Hepatocyte (in vitro differentiated cells): Measurements from ENCODE around the gene ARL2. TPM values are rescaled to one million over a fixed set of nuclear protein-coding genes. Genes with fewer than 3 reads are reported as not detected.

Source experiments
- microRNA-seq: library from miRNA; unstranded; fragments of <30 nt; microRNA quantifications from one replicate; pipeline ENCODE4, GENCODE V29; 2017
- polyA plus RNA-seq: library from polyadenylated mRNA; unstranded; fragments of >200 nt; fragmentation: Nextera tagmentation; extraction: Ambion mirVana; gene quantifications from 2 replicates; pipeline ENCODE4 v1.2.1, GENCODE V29; 2016
- small RNA-seq: library from RNA; depleted of rRNA; stranded (forward); fragments of <200 nt; gene quantifications from one replicate; pipeline ENCODE3, GENCODE V24; 2014
- total RNA-seq: library from RNA; depleted of rRNA; stranded (reverse); fragments of >200 nt; gene quantifications from 2 replicates; pipeline ENCODE4 v1.2.3, GENCODE V29; 2014

Gene ARL2
- total and polyA plus RNA-seq, 2 experiments from 2014 or later, result 69.1 to 126 TPM

Small RNA genes lying within 50 kb of the gene (microRNA-seq; reads per million reads assigned to microRNA genes)
- not detected for gene MIR6879

Small RNA genes lying within 50 kb of the gene (small RNA-seq; reads per million reads assigned to genes)
- gene MIR6879 (not detected), gene SNX15 (not detected)

Other genes starting within 250 kb of the ARL2 start
- 126 and 163 TPM in 2 replicates for gene SF1, start 235.6 kb upstream of the ARL2 start, total RNA-seq
- 138 and 157 TPM in 2 replicates for gene SF1, start 235.6 kb upstream of the ARL2 start, polyA plus RNA-seq
- gene MAP4K2, start 210.9 kb upstream of the ARL2 start, total RNA-seq, result 7.8 and 23.5 TPM in 2 replicates
- gene MAP4K2, start 210.9 kb upstream of the ARL2 start, polyA plus RNA-seq, result 9.0 and 13.2 TPM in 2 replicates
- gene MEN1, start 203.6 kb upstream of the ARL2 start, total RNA-seq, result 14.1 and 18.6 TPM in 2 replicates
- 49.1 and 49.9 TPM in 2 replicates for gene MEN1, start 203.6 kb upstream of the ARL2 start, polyA plus RNA-seq
- gene CDC42BPG, start 169.5 kb upstream of the ARL2 start, total RNA-seq, result 6.5 and 8.4 TPM in 2 replicates
- 3.1 and 5.5 TPM in 2 replicates for gene CDC42BPG, start 169.5 kb upstream of the ARL2 start, polyA plus RNA-seq
- gene EHD1, start 135.5 kb upstream of the ARL2 start, total RNA-seq, result 44.8 and 52.4 TPM in 2 replicates
- gene EHD1, start 135.5 kb upstream of the ARL2 start, polyA plus RNA-seq, result 66.6 and 69.5 TPM in 2 replicates
- gene ATG2A, start 97.0 kb upstream of the ARL2 start, total RNA-seq, result 16.4 and 18.1 TPM in 2 replicates
- 11.7 and 17.0 TPM in 2 replicates for gene ATG2A, start 97.0 kb upstream of the ARL2 start, polyA plus RNA-seq
- 15.8 and 16.9 TPM in 2 replicates for gene PPP2R5B, start 89.5 kb upstream of the ARL2 start, total RNA-seq
- gene PPP2R5B, start 89.5 kb upstream of the ARL2 start, polyA plus RNA-seq, result 16.2 and 19.5 TPM in 2 replicates
- 2.0 TPM in 1 of 2 replicates, not detected in the other for gene GPHA2, start 78.3 kb upstream of the ARL2 start, total RNA-seq
- not detected in 2 replicates for gene GPHA2, start 78.3 kb upstream of the ARL2 start, polyA plus RNA-seq
- not detected in 2 replicates for gene MAJIN, start 42.1 kb upstream of the ARL2 start, total RNA-seq
- gene MAJIN, start 42.1 kb upstream of the ARL2 start, polyA plus RNA-seq, result not detected in 2 replicates
- gene BATF2, start 17.2 kb upstream of the ARL2 start, total RNA-seq, result 0.68 and 1.9 TPM in 2 replicates
- 2.6 TPM in 1 of 2 replicates, not detected in the other for gene BATF2, start 17.2 kb upstream of the ARL2 start, polyA plus RNA-seq
- 9.9 and 12.9 TPM in 2 replicates for gene SNX15, start 13.3 kb downstream of the ARL2 start, total RNA-seq
- 22.0 and 27.3 TPM in 2 replicates for gene SNX15, start 13.3 kb downstream of the ARL2 start, polyA plus RNA-seq
- gene SAC3D1, start 27.1 kb downstream of the ARL2 start, total RNA-seq, result 10.8 and 12.2 TPM in 2 replicates
- gene SAC3D1, start 27.1 kb downstream of the ARL2 start, polyA plus RNA-seq, result 18.5 and 23.8 TPM in 2 replicates
- gene NAALADL1, start 44.4 kb downstream of the ARL2 start, total RNA-seq, result 0.13 and 0.76 TPM in 2 replicates
- gene NAALADL1, start 44.4 kb downstream of the ARL2 start, polyA plus RNA-seq, result not detected in 2 replicates
- gene CDCA5, start 69.9 kb downstream of the ARL2 start, total RNA-seq, result 6.4 and 7.9 TPM in 2 replicates
- gene CDCA5, start 69.9 kb downstream of the ARL2 start, polyA plus RNA-seq, result 6.4 and 11.8 TPM in 2 replicates
- gene ZFPL1, start 70.1 kb downstream of the ARL2 start, total RNA-seq, result 41.0 and 53.1 TPM in 2 replicates
- gene ZFPL1, start 70.1 kb downstream of the ARL2 start, polyA plus RNA-seq, result 52.7 and 58.1 TPM in 2 replicates
- 201 and 242 TPM in 2 replicates for gene VPS51, start 82.1 kb downstream of the ARL2 start, total RNA-seq
- 63.5 and 80.0 TPM in 2 replicates for gene VPS51, start 82.1 kb downstream of the ARL2 start, polyA plus RNA-seq
- 124 and 133 TPM in 2 replicates for gene TM7SF2, start 97.7 kb downstream of the ARL2 start, total RNA-seq
- 194 and 209 TPM in 2 replicates for gene TM7SF2, start 97.7 kb downstream of the ARL2 start, polyA plus RNA-seq
- 8.3 and 13.5 TPM in 2 replicates for gene ZNHIT2, start 103.5 kb downstream of the ARL2 start, total RNA-seq
- 22.1 and 23.7 TPM in 2 replicates for gene ZNHIT2, start 103.5 kb downstream of the ARL2 start, polyA plus RNA-seq
- gene FAU, start 108.0 kb downstream of the ARL2 start, total RNA-seq, result 211 and 264 TPM in 2 replicates
- gene FAU, start 108.0 kb downstream of the ARL2 start, polyA plus RNA-seq, result 434 and 462 TPM in 2 replicates
- gene MRPL49, start 108.2 kb downstream of the ARL2 start, total RNA-seq, result 57.6 and 71.0 TPM in 2 replicates
- 46.2 and 46.8 TPM in 2 replicates for gene MRPL49, start 108.2 kb downstream of the ARL2 start, polyA plus RNA-seq
- 27.3 and 27.7 TPM in 2 replicates for gene SYVN1, start 120.4 kb downstream of the ARL2 start, total RNA-seq
- 31.8 and 35.7 TPM in 2 replicates for gene SYVN1, start 120.4 kb downstream of the ARL2 start, polyA plus RNA-seq
- gene SPDYC, start 156.1 kb downstream of the ARL2 start, total RNA-seq, result not detected in 2 replicates
- not detected in 2 replicates for gene SPDYC, start 156.1 kb downstream of the ARL2 start, polyA plus RNA-seq
- 115 and 133 TPM in 2 replicates for gene CAPN1, start 167.8 kb downstream of the ARL2 start, total RNA-seq
- 178 and 202 TPM in 2 replicates for gene CAPN1, start 167.8 kb downstream of the ARL2 start, polyA plus RNA-seq
- 2.5 and 4.1 TPM in 2 replicates for gene POLA2, start 247.8 kb downstream of the ARL2 start, total RNA-seq
- 5.0 and 8.0 TPM in 2 replicates for gene POLA2, start 247.8 kb downstream of the ARL2 start, polyA plus RNA-seq